Parathyroid adenoma (tissue), 2 donors: ENCODE data around the gene ORC6.

Source experiments
- H2AFZ ChIP-seq: fragments of 300-600 bp; sonication (generic); one replicate; pipeline ENCODE4 v1.7.0; 2017; ENCODE audit warnings: antibody characterized with exemption, mild to moderate bottlenecking
- H3K27ac ChIP-seq: fragments of 300-600 bp; sonication (generic); one replicate; pipeline ENCODE4 v1.7.0; 2017
- H3K27me3 ChIP-seq: fragments of 300-600 bp; sonication (generic); one replicate; pipeline ENCODE4 v1.7.0; 2017; ENCODE audit warnings: low read length; ENCODE audit not compliant: control insufficient read depth, insufficient read depth
- H3K36me3 ChIP-seq: fragments of 300-600 bp; sonication (generic); one replicate; pipeline ENCODE4 v1.7.0; 2017; ENCODE audit warnings: low read length; ENCODE audit not compliant: control insufficient read depth, insufficient read depth
- H3K4me1 ChIP-seq: fragments of 300-600 bp; sonication (generic); one replicate; pipeline ENCODE4 v1.7.0; 2017; ENCODE audit warnings: control low read depth
- H3K4me2 ChIP-seq: fragments of 300-600 bp; sonication (generic); one replicate; pipeline ENCODE4 v1.7.0; 2017; ENCODE audit warnings: low read length
- H3K4me3 ChIP-seq: fragments of 300-600 bp; sonication (generic); one replicate; pipeline ENCODE4 v1.7.0; 2017; ENCODE audit warnings: low read depth, low read length
- H3K79me2 ChIP-seq: fragments of 300-600 bp; sonication (generic); one replicate; pipeline ENCODE4 v1.7.0; 2017; ENCODE audit warnings: control low read depth
- H3K9ac ChIP-seq: fragments of 300-600 bp; sonication (generic); one replicate; pipeline ENCODE4 v1.7.0; 2017; ENCODE audit warnings: mild to moderate bottlenecking
- H3K9me3 ChIP-seq: fragments of 300-600 bp; sonication (generic); one replicate; pipeline ENCODE4 v1.7.0; 2017; ENCODE audit warnings: low read length; ENCODE audit not compliant: control insufficient read depth
- CTCF ChIP-seq: fragments of 300-600 bp; sonication (generic); IDR thresholded peaks from one replicate; pipeline ENCODE4 v1.7.0; 2017; ENCODE audit warnings: antibody characterized with exemption, mild to moderate bottlenecking
- donor health status: primary hyperparathyroidism.

Gene ORC6

GRCh38 chr16:46700048-46700447 lies 10.6 kb downstream of the ORC6 start:
- H3K4me1 ChIP-seq = no peaks in the 10 kb centered on the region

GRCh38 chr16:46701615-46702014 lies 12.2 kb downstream of the ORC6 start:
- no peak for TF ChIP-seq CTCF
- Histone ChIP-seq H3K27me3 (no peaks in the 10 kb centered on the region), H3K27ac (no peak overlapping the region), H3K79me2 (no peaks in the 10 kb centered on the region), H3K4me1 (no peaks in the 10 kb centered on the region), H3K36me3 (no peaks in the 10 kb centered on the region), H2AFZ (no peak overlapping the region), H3K9me3 (no peaks in the 10 kb centered on the region), H3K4me2 (no peak overlapping the region), H3K9ac (no peak overlapping the region), H3K4me3 (no peak overlapping the region)

More at GRCh38 chr16:46700048-46700447, 10.6 kb downstream of the ORC6 start:
- Histone ChIP-seq H2AFZ (no peak overlapping the region), H3K27me3 (no peaks in the 10 kb centered on the region), H3K36me3 (no peaks in the 10 kb centered on the region), H3K79me2 (no peaks in the 10 kb centered on the region), H3K9me3 (no peaks in the 10 kb centered on the region), H3K4me2 (no peak overlapping the region), H3K27ac (no peak overlapping the region), H3K9ac (no peak overlapping the region), H3K4me3 (no peak overlapping the region)
- TF ChIP-seq CTCF = no peak

- H3K27ac ChIP-seq = no peak overlapping the region
- no peaks in the 10 kb centered on the region for H3K27me3 ChIP-seq
- H3K36me3 ChIP-seq = no peaks in the 10 kb centered on the region
- H3K9me3 ChIP-seq = no peaks in the 10 kb centered on the region
- H3K4me2 ChIP-seq = no peak overlapping the region
- H2AFZ ChIP-seq = no peak overlapping the region
- H3K4me3 ChIP-seq = no peak overlapping the region
- H3K4me1 ChIP-seq = no peaks in the 10 kb centered on the region
- H3K79me2 ChIP-seq = no peaks in the 10 kb centered on the region
- H3K9ac ChIP-seq = no peak overlapping the region
- TF ChIP-seq CTCF = no peak
Measured at GRCh38 chr16:46702030-46702429, 12.6 kb downstream of the ORC6 start.

GRCh38 chr16:46706642-46707041 lies 17.2 kb downstream of the ORC6 start:
- no peak overlapping the region for H3K4me3 ChIP-seq
- H3K9ac ChIP-seq = no peak overlapping the region
- H3K27me3 ChIP-seq = no peaks in the 10 kb centered on the region
- H3K79me2 ChIP-seq = no peaks in the 10 kb centered on the region
- H3K9me3 ChIP-seq = no peaks in the 10 kb centered on the region
- no peak overlapping the region for H3K4me2 ChIP-seq
- H3K4me1 ChIP-seq = no peaks in the 10 kb centered on the region
- TF ChIP-seq CTCF = no peak
- no peaks in the 10 kb centered on the region for H3K36me3 ChIP-seq
- no peak overlapping the region for H3K27ac ChIP-seq
- no peak overlapping the region for H2AFZ ChIP-seq

GRCh38 chr16:46709469-46710005 lies 20.1 kb downstream of the ORC6 start:
- no peak for TF ChIP-seq CTCF
- Histone ChIP-seq H3K4me3 (no peak overlapping the region), H3K27ac (no peak overlapping the region), H3K36me3 (no peaks in the 10 kb centered on the region), H3K4me2 (no peak overlapping the region), H3K4me1 (no peaks in the 10 kb centered on the region), H2AFZ (no peak overlapping the region), H3K79me2 (no peaks in the 10 kb centered on the region), H3K9ac (no peak overlapping the region), H3K27me3 (no peaks in the 10 kb centered on the region), H3K9me3 (no peaks in the 10 kb centered on the region)
